ENCODE data around the gene GRIN2A.

DNA sequence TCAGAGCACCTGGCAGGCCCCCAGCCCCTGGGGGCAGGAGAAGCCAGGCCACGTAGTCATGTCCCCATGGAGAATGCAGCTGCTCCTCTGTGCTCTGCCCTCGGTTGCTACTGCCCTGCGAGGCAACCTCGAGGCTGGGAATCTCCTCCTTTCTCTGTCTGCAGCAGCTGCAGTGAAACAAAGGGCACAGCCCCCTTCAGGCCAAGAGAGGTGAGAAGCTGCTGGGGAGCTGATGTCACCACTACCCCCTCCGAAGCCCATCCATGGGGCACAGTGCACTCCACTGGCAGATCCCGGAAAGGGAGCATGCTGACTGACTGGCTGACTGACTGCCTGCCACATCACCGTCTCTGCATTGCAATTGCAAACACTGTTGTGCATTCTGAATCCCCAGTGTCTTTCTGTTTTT, 103.7 kb downstream of the GRIN2A start:
- TF ChIP-seq ZC3H10 (CRISPR knock-in tag; IDR thresholded peaks at IDR 0.05) (no peak), ARNTL (CRISPR knock-in tag; IDR thresholded peaks at IDR 0.05; ENCODE audit: borderline replicate concordance, low read depth) (no peak), TOX (CRISPR knock-in tag; IDR thresholded peaks at IDR 0.05; ENCODE audit: borderline replicate concordance) (no peak), SNAI2 (CRISPR knock-in tag; IDR thresholded peaks at IDR 0.05) (no peak)
- TF ChIP-seq, protein P1, sequence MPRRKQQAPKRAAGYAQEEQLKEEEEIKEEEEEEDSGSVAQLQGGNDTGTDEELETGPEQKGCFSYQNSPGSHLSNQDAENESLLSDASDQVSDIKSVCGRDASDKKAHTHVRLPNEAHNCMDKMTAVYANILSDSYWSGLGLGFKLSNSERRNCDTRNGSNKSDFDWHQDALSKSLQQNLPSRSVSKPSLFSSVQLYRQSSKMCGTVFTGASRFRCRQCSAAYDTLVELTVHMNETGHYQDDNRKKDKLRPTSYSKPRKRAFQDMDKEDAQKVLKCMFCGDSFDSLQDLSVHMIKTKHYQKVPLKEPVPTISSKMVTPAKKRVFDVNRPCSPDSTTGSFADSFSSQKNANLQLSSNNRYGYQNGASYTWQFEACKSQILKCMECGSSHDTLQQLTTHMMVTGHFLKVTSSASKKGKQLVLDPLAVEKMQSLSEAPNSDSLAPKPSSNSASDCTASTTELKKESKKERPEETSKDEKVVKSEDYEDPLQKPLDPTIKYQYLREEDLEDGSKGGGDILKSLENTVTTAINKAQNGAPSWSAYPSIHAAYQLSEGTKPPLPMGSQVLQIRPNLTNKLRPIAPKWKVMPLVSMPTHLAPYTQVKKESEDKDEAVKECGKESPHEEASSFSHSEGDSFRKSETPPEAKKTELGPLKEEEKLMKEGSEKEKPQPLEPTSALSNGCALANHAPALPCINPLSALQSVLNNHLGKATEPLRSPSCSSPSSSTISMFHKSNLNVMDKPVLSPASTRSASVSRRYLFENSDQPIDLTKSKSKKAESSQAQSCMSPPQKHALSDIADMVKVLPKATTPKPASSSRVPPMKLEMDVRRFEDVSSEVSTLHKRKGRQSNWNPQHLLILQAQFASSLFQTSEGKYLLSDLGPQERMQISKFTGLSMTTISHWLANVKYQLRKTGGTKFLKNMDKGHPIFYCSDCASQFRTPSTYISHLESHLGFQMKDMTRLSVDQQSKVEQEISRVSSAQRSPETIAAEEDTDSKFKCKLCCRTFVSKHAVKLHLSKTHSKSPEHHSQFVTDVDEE (CRISPR knock-in tag; IDR thresholded peaks at IDR 0.05), result no peak
- TF ChIP-seq, protein P2, sequence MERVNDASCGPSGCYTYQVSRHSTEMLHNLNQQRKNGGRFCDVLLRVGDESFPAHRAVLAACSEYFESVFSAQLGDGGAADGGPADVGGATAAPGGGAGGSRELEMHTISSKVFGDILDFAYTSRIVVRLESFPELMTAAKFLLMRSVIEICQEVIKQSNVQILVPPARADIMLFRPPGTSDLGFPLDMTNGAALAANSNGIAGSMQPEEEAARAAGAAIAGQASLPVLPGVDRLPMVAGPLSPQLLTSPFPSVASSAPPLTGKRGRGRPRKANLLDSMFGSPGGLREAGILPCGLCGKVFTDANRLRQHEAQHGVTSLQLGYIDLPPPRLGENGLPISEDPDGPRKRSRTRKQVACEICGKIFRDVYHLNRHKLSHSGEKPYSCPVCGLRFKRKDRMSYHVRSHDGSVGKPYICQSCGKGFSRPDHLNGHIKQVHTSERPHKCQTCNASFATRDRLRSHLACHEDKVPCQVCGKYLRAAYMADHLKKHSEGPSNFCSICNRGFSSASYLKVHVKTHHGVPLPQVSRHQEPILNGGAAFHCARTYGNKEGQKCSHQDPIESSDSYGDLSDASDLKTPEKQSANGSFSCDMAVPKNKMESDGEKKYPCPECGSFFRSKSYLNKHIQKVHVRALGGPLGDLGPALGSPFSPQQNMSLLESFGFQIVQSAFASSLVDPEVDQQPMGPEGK (CRISPR knock-in tag; IDR thresholded peaks at IDR 0.05; ENCODE audit: borderline replicate concordance), result no peak
- TF ChIP-seq, protein P3, sequence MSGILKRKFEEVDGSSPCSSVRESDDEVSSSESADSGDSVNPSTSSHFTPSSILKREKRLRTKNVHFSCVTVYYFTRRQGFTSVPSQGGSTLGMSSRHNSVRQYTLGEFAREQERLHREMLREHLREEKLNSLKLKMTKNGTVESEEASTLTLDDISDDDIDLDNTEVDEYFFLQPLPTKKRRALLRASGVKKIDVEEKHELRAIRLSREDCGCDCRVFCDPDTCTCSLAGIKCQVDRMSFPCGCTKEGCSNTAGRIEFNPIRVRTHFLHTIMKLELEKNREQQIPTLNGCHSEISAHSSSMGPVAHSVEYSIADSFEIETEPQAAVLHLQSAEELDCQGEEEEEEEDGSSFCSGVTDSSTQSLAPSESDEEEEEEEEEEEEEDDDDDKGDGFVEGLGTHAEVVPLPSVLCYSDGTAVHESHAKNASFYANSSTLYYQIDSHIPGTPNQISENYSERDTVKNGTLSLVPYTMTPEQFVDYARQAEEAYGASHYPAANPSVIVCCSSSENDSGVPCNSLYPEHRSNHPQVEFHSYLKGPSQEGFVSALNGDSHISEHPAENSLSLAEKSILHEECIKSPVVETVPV (CRISPR knock-in tag; IDR thresholded peaks at IDR 0.05), result no peak

All from SK-N-SH treated with all-trans-retinoic acid at 6 μM for 48 hours (cell line).